ENCODE data around the gene PSMD3. TPM values are rescaled to one million over a fixed set of nuclear protein-coding genes. Genes with fewer than 3 reads are reported as not detected.

PSMD3 gene
- total and polyA plus RNA-seq, 2 experiments from 2014 or later = 92.1 to 114 TPM

DNA sequence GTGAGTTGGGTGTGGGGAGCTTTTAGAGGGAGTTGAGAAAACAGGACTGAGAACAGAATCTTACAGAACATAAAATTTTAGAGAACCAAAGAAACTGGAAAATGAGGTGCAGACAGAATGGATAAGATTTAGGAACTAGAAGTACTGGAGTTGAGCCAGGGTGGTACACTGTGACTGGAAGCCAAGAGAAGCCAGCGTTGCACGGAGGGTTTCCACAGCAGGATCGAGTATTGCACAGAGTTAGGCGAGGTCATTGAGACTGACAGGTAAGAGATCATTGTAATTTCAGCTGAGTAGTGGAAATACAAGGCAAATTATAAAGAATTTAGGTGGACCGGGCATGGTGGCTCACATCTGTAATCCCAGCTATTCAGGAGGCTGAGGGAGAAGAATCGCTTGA is 11.2 kb upstream of the PSMD3 start:
- WGBS (ENCODE audit: low lambda C conversion rate, missing lambda C conversion rate) = 86% methylated on average over 6 of the region's 6 CpGs

GRCh38 chr17:39970157-39970692 is 10.4 kb upstream of the PSMD3 start:
- Histone ChIP-seq H3K4me2 (no peak overlapping the region), H3K27ac (no peak overlapping the region), H2AFZ (no peak overlapping the region), H3K4me3 (no peak overlapping the region), H3K9me3 (ENCODE audit: low read depth) (no peaks in the 10 kb centered on the region), H3K36me3 (replicated peaks; ENCODE audit: insufficient read depth, low read depth) (no peaks in the 10 kb centered on the region), H3K4me1 (ENCODE audit: insufficient read depth) (no peaks in the 10 kb centered on the region), H3K79me2 (no peaks in the 10 kb centered on the region), H3K9me2 (replicated peaks; ENCODE audit: insufficient read depth) (no peaks in the 10 kb centered on the region), H3K27me3 (no peaks in the 10 kb centered on the region), H4K20me1 (ENCODE audit: insufficient read depth, poor library complexity, severe bottlenecking) (no peaks in the 10 kb centered on the region)
- 86% methylated on average over 7 of the region's 7 CpGs for WGBS (ENCODE audit: low lambda C conversion rate, missing lambda C conversion rate)
- DNase-seq (ENCODE audit: low spot score) = no peak
- no peak for TF ChIP-seq EZH2phosphoT487 (IDR thresholded peaks at IDR 0.05; ENCODE audit: low read depth, severe bottlenecking, unreplicated experiment)
- TF ChIP-seq EZH2 (IDR thresholded peaks at IDR 0.05; ENCODE audit: borderline replicate concordance) = no peak
- TF ChIP-seq, protein P1, sequence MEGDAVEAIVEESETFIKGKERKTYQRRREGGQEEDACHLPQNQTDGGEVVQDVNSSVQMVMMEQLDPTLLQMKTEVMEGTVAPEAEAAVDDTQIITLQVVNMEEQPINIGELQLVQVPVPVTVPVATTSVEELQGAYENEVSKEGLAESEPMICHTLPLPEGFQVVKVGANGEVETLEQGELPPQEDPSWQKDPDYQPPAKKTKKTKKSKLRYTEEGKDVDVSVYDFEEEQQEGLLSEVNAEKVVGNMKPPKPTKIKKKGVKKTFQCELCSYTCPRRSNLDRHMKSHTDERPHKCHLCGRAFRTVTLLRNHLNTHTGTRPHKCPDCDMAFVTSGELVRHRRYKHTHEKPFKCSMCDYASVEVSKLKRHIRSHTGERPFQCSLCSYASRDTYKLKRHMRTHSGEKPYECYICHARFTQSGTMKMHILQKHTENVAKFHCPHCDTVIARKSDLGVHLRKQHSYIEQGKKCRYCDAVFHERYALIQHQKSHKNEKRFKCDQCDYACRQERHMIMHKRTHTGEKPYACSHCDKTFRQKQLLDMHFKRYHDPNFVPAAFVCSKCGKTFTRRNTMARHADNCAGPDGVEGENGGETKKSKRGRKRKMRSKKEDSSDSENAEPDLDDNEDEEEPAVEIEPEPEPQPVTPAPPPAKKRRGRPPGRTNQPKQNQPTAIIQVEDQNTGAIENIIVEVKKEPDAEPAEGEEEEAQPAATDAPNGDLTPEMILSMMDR (IDR thresholded peaks at IDR 0.05; ENCODE audit: poor library complexity) = no peak

More for the DNA sequence above, 11.2 kb upstream of the PSMD3 start:
- Histone ChIP-seq H3K27me3 (no peaks in the 10 kb centered on the region), H3K4me1 (ENCODE audit: insufficient read depth) (no peaks in the 10 kb centered on the region), H2AFZ (no peak overlapping the region), H3K9me3 (ENCODE audit: low read depth) (no peaks in the 10 kb centered on the region), H3K27ac (no peak overlapping the region), H3K4me2 (no peak overlapping the region), H3K79me2 (no peaks in the 10 kb centered on the region), H3K36me3 (replicated peaks; ENCODE audit: insufficient read depth, low read depth) (no peaks in the 10 kb centered on the region), H4K20me1 (ENCODE audit: insufficient read depth, poor library complexity, severe bottlenecking) (no peaks in the 10 kb centered on the region), H3K9me2 (replicated peaks; ENCODE audit: insufficient read depth) (no peaks in the 10 kb centered on the region), H3K4me3 (no peak overlapping the region)
- TF ChIP-seq, protein P1 (IDR thresholded peaks at IDR 0.05; ENCODE audit: poor library complexity) = no peak
- TF ChIP-seq EZH2 (IDR thresholded peaks at IDR 0.05; ENCODE audit: borderline replicate concordance) = no peak
- no peak for TF ChIP-seq EZH2phosphoT487 (IDR thresholded peaks at IDR 0.05; ENCODE audit: low read depth, severe bottlenecking, unreplicated experiment)
- no peak for DNase-seq (ENCODE audit: low spot score)

- WGBS (ENCODE audit: low lambda C conversion rate, missing lambda C conversion rate) = 83% methylated on average over 4 of the region's 4 CpGs
These were observed 9.5 kb upstream of the PSMD3 start for GRCh38 chr17:39971076-39971603.

More at GRCh38 chr17:39971076-39971603, 9.5 kb upstream of the PSMD3 start:
- Histone ChIP-seq H3K4me3 (no peak overlapping the region), H3K27ac (no peak overlapping the region), H3K9me2 (replicated peaks; ENCODE audit: insufficient read depth) (no peaks in the 10 kb centered on the region), H3K27me3 (no peaks in the 10 kb centered on the region), H3K79me2 (no peaks in the 10 kb centered on the region), H3K4me2 (no peak overlapping the region), H2AFZ (no peak overlapping the region), H4K20me1 (ENCODE audit: insufficient read depth, poor library complexity, severe bottlenecking) (no peaks in the 10 kb centered on the region), H3K4me1 (ENCODE audit: insufficient read depth) (no peaks in the 10 kb centered on the region), H3K36me3 (replicated peaks; ENCODE audit: insufficient read depth, low read depth) (no peaks in the 10 kb centered on the region), H3K9me3 (ENCODE audit: low read depth) (no peaks in the 10 kb centered on the region)
- no peak for DNase-seq (ENCODE audit: low spot score)
- TF ChIP-seq EZH2phosphoT487 (IDR thresholded peaks at IDR 0.05; ENCODE audit: low read depth, severe bottlenecking, unreplicated experiment) (no peak), EZH2 (IDR thresholded peaks at IDR 0.05; ENCODE audit: borderline replicate concordance) (no peak)
- TF ChIP-seq, protein P1 (IDR thresholded peaks at IDR 0.05; ENCODE audit: poor library complexity) = no peak
